Fibroblast of the aortic adventitia (primary cell): ENCODE measurements around the gene DOCK2. TPM values are rescaled to one million over a fixed set of nuclear protein-coding genes. Genes with fewer than 3 reads are reported as not detected.
"Not testable (repeated sequence)": the region's sequence is repeated elsewhere in the genome, so short reads cannot be mapped to it uniquely, and the experiment has no call there.

Experiments
- DNase-seq: peaks from one replicate; pipeline ENCODE4 v3.0.0-alpha.2; 2010; ENCODE audit warnings: low read depth
- H3K4me3 ChIP-seq: 2 replicates; pipeline ENCODE4 v1.5.1; 2011; ENCODE audit warnings: low read depth, mild to moderate bottlenecking, control low read depth, low read length, moderate library complexity
- CTCF ChIP-seq: IDR thresholded peaks from 2 replicates; pipeline ENCODE4 v1.5.1; 2011; ENCODE audit warnings: mild to moderate bottlenecking, low read length, control low read depth, inconsistent platforms; ENCODE audit not compliant: insufficient read depth
- total RNA-seq: library from RNA; depleted of rRNA; stranded (reverse); fragments of >200 nt; gene quantifications from 2 replicates; pipeline ENCODE4 v1.2.3, GENCODE V29; 2012; ENCODE audit warnings: low replicate concordance

DOCK2 gene
- total RNA-seq, 1 donor, result 4.6 TPM

- no peak for TF ChIP-seq CTCF
- H3K4me3 ChIP-seq, result no peak overlapping the region
- DNase-seq, result no peak
Observed at GRCh38 chr5:170082701-170083100, 445.6 kb downstream of the DOCK2 start.

- no peak for DNase-seq
- H3K4me3 ChIP-seq, result no peak overlapping the region
- no peak for TF ChIP-seq CTCF
Observed at GRCh38 chr5:170087168-170087817, 450.2 kb downstream of the DOCK2 start.

- no peak for DNase-seq
- TF ChIP-seq CTCF, result no peak
- H3K4me3 ChIP-seq, result no peak overlapping the region
Observed at GRCh38 chr5:170092455-170093101, 455.5 kb downstream of the DOCK2 start.

- DNase-seq, H3K4me3 ChIP-seq: not testable (repeated sequence)
Observed at GRCh38 chr5:170094329-170094728, 457.3 kb downstream of the DOCK2 start.

- no peak overlapping the region for H3K4me3 ChIP-seq
- TF ChIP-seq CTCF, result no peak
- DNase-seq, result no peak
Observed at GRCh38 chr5:170095646-170096045, 458.6 kb downstream of the DOCK2 start.

- no peak for TF ChIP-seq CTCF
- H3K4me3 ChIP-seq, result no peak overlapping the region
- no peak for DNase-seq
Observed at GRCh38 chr5:170097934-170098333, 460.9 kb downstream of the DOCK2 start.

GRCh38 chr5:170100066-170100943 lies 463.2 kb downstream of the DOCK2 start:
- peak; percentile 87 for DNase-seq
- peak; percentile 68 for TF ChIP-seq CTCF
- no peak overlapping the region for H3K4me3 ChIP-seq
